HG03039 (cell line): ENCODE data around the gene CPB2.

Experiments
- ATAC-seq: cut with Tn5 transposase; IDR thresholded peaks from one replicate; pipeline ENCODE4 v1.9.1; 2021; ENCODE audit warnings: mild to moderate bottlenecking, moderate library complexity; ENCODE audit not compliant: unreplicated experiment

Gene CPB2

GRCh38 chr13:46053162-46054012 is 51.4 kb downstream of the CPB2 start:
- ATAC-seq = no peak

DNA sequence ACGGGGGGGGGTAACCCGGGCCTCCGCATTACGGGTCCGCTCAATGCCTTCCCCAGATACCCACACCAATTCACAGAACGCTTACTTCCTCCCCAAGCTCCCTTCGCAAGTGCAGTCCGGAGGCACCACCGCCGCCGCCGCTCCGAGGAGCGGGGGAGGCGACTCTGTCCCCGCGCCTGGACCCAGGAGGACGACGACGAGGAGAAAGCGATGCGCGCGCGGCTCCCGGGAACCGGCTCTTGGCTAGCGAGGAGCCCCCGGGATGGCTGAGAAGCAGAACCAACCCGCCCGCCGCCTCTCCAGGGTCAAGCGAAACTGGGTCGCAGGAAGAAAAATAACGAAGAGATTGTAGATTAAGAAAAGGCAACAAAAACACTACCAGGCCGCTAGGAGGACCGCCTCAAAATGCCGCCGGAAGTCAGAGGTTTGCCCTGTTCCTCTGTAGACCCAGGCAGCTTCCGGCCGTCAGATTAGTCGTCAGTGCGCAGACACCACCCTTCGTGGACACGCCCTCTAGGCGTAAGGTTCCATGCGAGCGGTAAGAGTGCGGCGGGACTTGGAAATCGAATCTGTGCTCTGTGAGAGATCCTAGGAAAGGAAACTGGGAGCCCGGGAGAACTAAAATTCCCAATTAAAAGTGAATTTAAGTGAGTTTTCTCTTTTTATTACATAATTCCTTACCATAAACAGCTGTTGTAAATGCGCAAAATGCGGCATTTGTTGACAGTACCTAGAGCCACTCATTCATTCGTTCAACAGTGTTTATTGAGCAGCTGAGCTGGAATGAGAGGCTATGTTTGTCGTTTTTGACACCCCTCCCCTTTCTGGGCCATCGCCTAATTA is 52.3 kb downstream of the CPB2 start, which contains the start of gene ZC3H13:
ZC3H13 (minus strand) TSS at position 428 of the 843 bp plus-strand sequence. CDS start 7,239 bp downstream, outside the sequence.
- peak; percentile 99 for ATAC-seq

DNA sequence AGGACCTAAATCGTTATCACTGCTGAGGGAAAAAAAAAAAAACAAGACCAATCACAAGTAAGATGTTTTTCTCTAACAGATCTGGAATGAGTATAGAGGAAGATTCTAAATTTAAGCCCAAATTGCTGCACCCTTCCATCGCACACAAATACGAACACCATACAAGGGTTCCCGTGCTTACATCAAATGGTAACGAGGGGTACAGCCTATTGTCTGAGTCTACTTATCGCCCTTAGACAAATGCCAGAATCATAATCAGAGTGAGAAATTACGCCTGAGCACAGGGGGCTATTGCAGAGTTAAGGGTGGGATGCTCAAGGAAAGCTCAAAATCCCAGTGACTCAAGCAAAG is 52.9 kb downstream of the CPB2 start:
- ATAC-seq = no peak

- ATAC-seq = no peak
Observed at GRCh38 chr13:46050771-46051170, 54.1 kb downstream of the CPB2 start.

GRCh38 chr13:46045424-46045823 is 59.4 kb downstream of the CPB2 start:
- ATAC-seq = no peak

DNA sequence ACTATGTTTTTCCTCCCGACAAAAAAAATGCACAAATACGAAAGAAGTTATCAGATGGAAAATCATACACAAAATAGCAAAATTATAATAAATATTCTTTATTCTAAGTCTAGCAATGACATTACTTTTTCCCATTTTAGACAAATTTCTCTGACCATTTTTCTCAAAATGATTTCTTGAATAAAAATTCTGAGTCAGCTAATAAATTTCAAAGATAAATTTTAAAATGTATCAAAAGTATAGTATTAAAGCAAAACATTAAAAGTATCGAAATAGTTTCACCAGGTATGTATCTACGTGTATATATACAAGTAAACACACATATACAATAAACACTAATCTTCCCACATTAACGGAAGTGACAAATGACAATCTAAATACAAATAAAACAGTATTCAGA is 61.2 kb downstream of the CPB2 start:
- ATAC-seq = no peak

DNA sequence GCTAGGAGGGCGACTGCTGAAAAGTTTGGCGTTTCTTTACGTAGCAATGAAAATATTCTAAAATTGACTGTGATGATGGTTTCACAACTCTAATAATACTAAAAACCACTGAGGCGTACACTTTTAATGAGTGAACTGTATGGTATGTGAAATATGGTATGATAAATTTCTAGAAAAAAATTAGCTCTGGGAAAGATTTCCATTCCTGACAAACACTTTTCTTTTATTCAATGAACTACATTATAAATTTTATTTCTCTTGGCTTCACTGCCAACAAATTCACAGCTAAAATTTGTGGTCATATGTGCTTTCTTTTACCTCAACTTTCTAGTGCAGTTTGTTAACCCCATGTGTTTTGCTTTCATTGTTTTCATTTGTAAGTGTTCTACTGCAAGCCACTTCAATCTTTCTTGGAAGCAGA is 63.4 kb downstream of the CPB2 start:
- ATAC-seq = no peak

DNA sequence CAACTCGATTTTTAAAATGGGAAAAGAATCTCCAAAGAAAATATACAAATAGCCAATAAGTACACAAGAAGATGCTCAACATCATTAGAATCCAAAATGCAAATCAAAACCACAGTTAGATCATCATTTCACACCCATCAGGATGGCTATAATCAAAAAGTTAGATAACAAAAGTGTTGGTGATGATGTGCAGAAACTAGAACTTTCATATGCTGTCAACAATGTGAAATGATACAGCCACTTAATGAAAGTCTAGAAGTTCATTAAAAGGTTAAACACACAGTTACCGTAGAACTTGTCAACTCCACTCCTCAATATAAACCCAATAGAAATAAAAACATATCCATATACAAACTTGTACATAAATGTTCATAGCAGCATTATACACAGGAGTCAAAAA is 64.1 kb downstream of the CPB2 start:
- ATAC-seq = no peak

DNA sequence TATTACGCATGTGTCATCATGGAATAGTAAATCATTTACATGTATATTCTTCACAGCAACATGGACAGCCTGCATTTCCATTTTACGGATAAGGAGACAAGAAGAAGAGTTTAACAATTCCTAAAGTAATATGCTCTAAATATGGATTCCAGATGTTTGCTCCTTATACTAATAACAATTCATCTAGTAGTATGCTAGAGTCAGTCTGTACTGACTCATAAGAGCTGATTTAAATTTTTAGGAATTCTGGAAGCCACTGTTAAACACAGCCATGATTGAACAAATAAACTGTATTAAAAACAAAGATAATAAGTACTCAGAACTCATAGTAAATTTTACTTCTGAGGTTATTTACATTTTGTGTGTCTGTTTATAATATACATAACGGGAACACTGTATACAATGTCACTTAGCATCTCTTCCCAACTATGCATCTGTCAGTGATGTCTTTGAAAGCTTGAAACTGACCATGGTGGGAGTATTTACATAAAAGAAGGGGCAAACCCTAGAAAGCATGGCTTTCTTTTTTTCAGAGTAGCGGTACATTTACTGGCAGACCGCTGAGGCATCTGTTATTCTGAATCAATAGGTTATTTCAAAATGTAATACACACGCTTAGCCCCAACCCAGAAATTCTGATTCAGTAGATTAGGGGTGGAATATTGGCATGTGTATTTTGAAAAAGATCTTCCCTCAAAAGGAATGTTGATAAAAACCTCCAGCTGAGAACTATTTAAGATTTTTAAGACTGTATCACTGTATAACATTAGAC is 65.2 kb downstream of the CPB2 start:
- no peak for ATAC-seq

DNA sequence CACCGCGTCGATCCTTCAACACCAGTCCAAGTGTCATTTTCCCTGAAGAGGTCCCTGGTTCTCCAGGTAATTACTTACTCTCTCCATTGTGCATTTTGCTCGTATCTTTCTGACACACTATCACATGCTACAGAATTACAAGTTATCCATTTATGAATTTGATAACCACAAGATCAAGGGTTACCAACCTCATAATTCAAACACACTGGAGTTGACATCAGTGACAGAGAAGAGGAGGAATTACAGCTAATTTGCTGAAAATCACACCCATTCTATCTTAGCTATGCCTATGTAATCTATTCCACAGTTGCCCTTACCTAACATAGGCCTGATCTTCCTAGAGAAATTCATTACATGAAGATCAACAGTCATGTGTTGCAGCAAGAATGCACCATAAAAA is 66.5 kb downstream of the CPB2 start:
- ATAC-seq = no peak

GRCh38 chr13:46035066-46035465 is 69.8 kb downstream of the CPB2 start:
- no peak for ATAC-seq

GRCh38 chr13:46032341-46032740 is 72.5 kb downstream of the CPB2 start:
- no peak for ATAC-seq

- no peak for ATAC-seq
Observed at GRCh38 chr13:46031581-46032263, 73.1 kb downstream of the CPB2 start.

DNA sequence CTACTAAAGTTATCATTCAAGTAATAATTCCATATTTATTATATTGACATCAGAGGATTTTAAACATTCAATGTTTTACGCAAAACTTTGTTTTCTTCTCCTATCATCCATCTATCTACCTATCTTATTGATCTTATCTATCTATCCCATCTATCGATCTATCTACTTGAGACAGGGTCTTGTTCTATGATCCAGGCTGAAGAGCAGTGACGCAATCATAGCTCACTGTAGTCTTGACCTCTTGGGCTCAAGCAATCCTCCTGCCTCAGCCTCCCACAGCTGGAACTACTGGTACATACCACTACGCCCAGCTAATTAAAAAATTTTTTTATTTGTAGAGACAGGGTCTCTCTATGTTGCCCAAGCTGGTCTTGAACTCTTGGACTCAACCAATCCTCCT is 79.7 kb downstream of the CPB2 start:
- ATAC-seq = no peak

- no peak for ATAC-seq
Observed at GRCh38 chr13:46022481-46022880, 82.4 kb downstream of the CPB2 start.

- no peak for ATAC-seq
Observed at GRCh38 chr13:46016216-46016615, 88.6 kb downstream of the CPB2 start.

DNA sequence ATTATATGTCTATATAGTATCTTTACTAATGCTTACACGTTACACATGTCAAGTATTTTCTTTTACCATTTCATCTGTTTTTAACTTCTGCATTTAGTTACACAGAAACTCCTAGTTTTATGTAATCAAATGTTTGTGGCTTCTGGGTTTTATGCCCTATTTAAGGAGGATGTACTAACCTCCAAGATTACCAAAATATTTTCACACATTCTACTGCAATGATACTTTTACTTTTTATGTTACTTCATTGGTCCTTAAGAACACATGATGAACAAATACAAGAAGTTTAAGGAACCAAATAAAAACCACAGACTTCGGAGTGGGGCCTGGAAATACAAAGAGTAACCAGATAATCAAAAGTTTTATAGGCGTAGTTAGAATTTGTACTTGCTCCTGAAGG is 89.5 kb downstream of the CPB2 start:
- ATAC-seq = no peak

GRCh38 chr13:46012404-46012803 is 92.4 kb downstream of the CPB2 start:
- ATAC-seq = no peak

- ATAC-seq = no peak
Observed at GRCh38 chr13:46010148-46010547, 94.7 kb downstream of the CPB2 start.

DNA sequence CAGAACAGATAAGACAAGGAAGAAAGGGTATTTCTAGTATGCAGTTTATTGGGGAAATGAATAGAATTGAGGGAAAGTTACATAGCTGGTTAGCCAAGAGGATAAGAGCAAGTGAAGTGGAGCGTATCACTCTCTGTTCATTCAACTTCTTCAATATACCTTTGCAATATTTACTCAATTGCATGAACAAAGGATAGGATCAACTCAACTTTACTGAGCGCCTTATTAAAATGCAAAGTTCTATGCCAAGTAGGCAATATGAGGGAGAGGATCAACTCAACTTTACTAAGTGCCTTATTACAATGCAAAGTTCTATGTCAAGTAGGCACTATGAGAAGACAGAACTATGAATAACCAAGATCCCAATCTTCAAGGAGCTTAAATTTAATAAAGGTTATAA is 96.2 kb downstream of the CPB2 start:
- ATAC-seq = no peak
